HEK293 (cell line): ENCODE results near the gene NRP1.

ENCODE experiments used
- CTCF ChIA-PET: fragments of 350-600 bp; formaldehyde crosslinking; extraction: SDS; loops from one replicate; lab custom pipeline; 2021; ENCODE audit warnings: antibody characterized with exemption; lab: Yijun Ruan, JAX
- POLR2A ChIA-PET: fragments of 300-600 bp; formaldehyde crosslinking; extraction: SDS; loops from one replicate; lab custom pipeline; 2020; ENCODE audit warnings: antibody characterized with exemption, inconsistent platforms; lab: Yijun Ruan, JAX
- H3K27ac ChIP-seq: fragments of 200-500 bp; sonication (Bioruptor generic); 2 replicates; pipeline ENCODE4 v1.5.1; 2014; ENCODE audit warnings: low read depth, low read length, control low read depth, inconsistent platforms; ENCODE audit errors: extremely low read depth
- H3K36me3 ChIP-seq, 2 experiments: fragments of 200-500 bp in 1 of 2; sonication (Bioruptor generic) in 1 of 2; 1 replicate in 1 of 2; 2 replicates in 1 of 2; pipeline ENCODE4 v1.5.1; 2014 to 2017; ENCODE audit warnings: inconsistent platforms in 2 of 2, low read length in 2 of 2; ENCODE audit not compliant: control insufficient read depth in 2 of 2, insufficient read depth in 1 of 2
- H3K4me1 ChIP-seq: fragments of 200-500 bp; sonication (Bioruptor generic); 2 replicates; pipeline ENCODE4 v1.5.1; 2014; ENCODE audit warnings: mild to moderate bottlenecking, low read length, inconsistent platforms; ENCODE audit not compliant: control insufficient read depth, insufficient read depth
- H3K4me3 ChIP-seq: 2 replicates; pipeline ENCODE4 v1.5.1; 2011; ENCODE audit warnings: low read depth, mild to moderate bottlenecking, control low read depth, low read length, moderate library complexity
- H3K9me3 ChIP-seq: fragments of 200-500 bp; sonication (Bioruptor generic); 2 replicates; pipeline ENCODE4 v1.5.1; 2014; ENCODE audit warnings: low read depth, low read length, inconsistent platforms; ENCODE audit not compliant: control insufficient read depth, insufficient read depth
- KLF7 ChIP-seq: fragments of 450-650 bp; formaldehyde crosslinking; IDR thresholded peaks from 2 replicates; pipeline ENCODE4 v1.5.1; 2016; ENCODE audit warnings: missing biosample characterization, missing genetic modification characterization, borderline replicate concordance
- OSR2 ChIP-seq: fragments of 450-650 bp; formaldehyde crosslinking; IDR thresholded peaks from 2 replicates; pipeline ENCODE4 v1.5.1; 2016; ENCODE audit warnings: missing biosample characterization, missing genetic modification characterization
- ZBTB21 ChIP-seq: fragments of 450-650 bp; formaldehyde crosslinking; IDR thresholded peaks from 2 replicates; pipeline ENCODE4 v1.5.1; 2017; ENCODE audit warnings: missing biosample characterization, missing genetic modification characterization
- ZNF114 ChIP-seq: fragments of 450-650 bp; formaldehyde crosslinking; IDR thresholded peaks from 2 replicates; pipeline ENCODE4 v1.5.0; 2017; ENCODE audit warnings: missing biosample characterization, missing genetic modification characterization
- ZNF19 ChIP-seq: fragments of 450-650 bp; formaldehyde crosslinking; IDR thresholded peaks from 2 replicates; pipeline ENCODE4; 2016; ENCODE audit warnings: missing biosample characterization, missing genetic modification characterization, low read depth
- ZNF350 ChIP-seq: fragments of 450-650 bp; formaldehyde crosslinking; IDR thresholded peaks from 2 replicates; pipeline ENCODE4 v1.5.0; 2017; ENCODE audit warnings: missing biosample characterization, mild to moderate bottlenecking, missing genetic modification characterization
- ZNF423 ChIP-seq: fragments of 450-650 bp; formaldehyde crosslinking; IDR thresholded peaks from 2 replicates; pipeline ENCODE4 v1.5.1; 2016; ENCODE audit warnings: missing biosample characterization, missing genetic modification characterization
- ZNF501 ChIP-seq: fragments of 450-650 bp; formaldehyde crosslinking; IDR thresholded peaks from 2 replicates; pipeline ENCODE4 v1.5.1; 2016; ENCODE audit warnings: missing biosample characterization, missing genetic modification characterization
- ZNF596 ChIP-seq: fragments of 450-650 bp; IDR thresholded peaks from 2 replicates; pipeline ENCODE4 v1.5.0; 2018; ENCODE audit warnings: missing biosample characterization, mild to moderate bottlenecking, missing genetic modification characterization, moderate library complexity
- TF ChIP-seq, protein P1 (sequence below): fragments of 450-650 bp; formaldehyde crosslinking; IDR thresholded peaks from 2 replicates; pipeline ENCODE4 v1.5.1; 2017; ENCODE audit warnings: missing biosample characterization, missing genetic modification characterization
- TF ChIP-seq, protein P2 (sequence below): fragments of 450-650 bp; formaldehyde crosslinking; IDR thresholded peaks from 2 replicates; pipeline ENCODE4 v1.5.1; 2016; ENCODE audit warnings: missing biosample characterization, missing genetic modification characterization, low read depth
- TF ChIP-seq, protein P3 (sequence below): fragments of 450-650 bp; formaldehyde crosslinking; conservative IDR thresholded peaks from 2 replicates; pipeline ENCODE4 v1.5.1; 2016; ENCODE audit warnings: low read depth, missing biosample characterization, missing genetic modification characterization

NRP1 gene

DNA sequence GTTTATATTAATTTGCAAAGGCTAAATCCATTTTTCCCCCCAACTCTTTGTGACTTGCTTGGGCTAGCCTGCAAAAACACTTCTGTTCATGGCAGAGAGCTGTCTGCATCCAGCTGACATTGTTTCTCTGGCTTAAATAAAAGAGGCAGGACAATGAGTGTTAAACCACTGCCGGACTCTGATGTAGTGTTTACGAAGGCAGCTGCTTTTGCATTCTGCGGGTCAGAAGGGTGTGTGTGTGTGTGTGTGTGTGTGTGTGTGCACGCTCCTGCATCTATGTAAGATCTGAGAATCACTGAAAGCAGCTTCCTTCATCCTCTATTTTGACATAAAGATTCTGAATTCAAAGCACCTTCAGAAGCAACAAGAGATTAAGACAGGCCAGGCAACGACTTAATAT is 28.3 kb downstream of the NRP1 start:
- no peaks in the 10 kb centered on the region; a peak in 1 of 3 replicates for H3K36me3 ChIP-seq
- no peak overlapping the region for H3K27ac ChIP-seq
- POLR2A ChIA-PET: interaction anchor here (0.7 kb wide), 1 partner anchor 180 kb away, joined by 4 read pairs; no protein-coding TSS in a partner anchor
- CTCF ChIA-PET: interaction anchor here (0.6 to 1.0 kb wide), 3 partner anchors 13 to 712 kb away, joined by 3 to 4 read pairs (median 3); no protein-coding TSS in a partner anchor
- TF ChIP-seq ZNF423 (tag by site-specific recombination) (no peak), OSR2 (tag by site-specific recombination) (peak; percentile 62; the same call in 1 of the 2 replicates)
- TF ChIP-seq, protein P1, sequence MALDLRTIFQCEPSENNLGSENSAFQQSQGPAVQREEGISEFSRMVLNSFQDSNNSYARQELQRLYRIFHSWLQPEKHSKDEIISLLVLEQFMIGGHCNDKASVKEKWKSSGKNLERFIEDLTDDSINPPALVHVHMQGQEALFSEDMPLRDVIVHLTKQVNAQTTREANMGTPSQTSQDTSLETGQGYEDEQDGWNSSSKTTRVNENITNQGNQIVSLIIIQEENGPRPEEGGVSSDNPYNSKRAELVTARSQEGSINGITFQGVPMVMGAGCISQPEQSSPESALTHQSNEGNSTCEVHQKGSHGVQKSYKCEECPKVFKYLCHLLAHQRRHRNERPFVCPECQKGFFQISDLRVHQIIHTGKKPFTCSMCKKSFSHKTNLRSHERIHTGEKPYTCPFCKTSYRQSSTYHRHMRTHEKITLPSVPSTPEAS (tag by site-specific recombination): peak; percentile 42; the same call in 1 of the 2 replicates
- no peak overlapping the region for H3K4me3 ChIP-seq
- H3K9me3 ChIP-seq: no peaks in the 10 kb centered on the region; the same call in 1 of the 2 replicates
- H3K4me1 ChIP-seq: peaks cover 6% of the 10 kb centered on the region

DNA sequence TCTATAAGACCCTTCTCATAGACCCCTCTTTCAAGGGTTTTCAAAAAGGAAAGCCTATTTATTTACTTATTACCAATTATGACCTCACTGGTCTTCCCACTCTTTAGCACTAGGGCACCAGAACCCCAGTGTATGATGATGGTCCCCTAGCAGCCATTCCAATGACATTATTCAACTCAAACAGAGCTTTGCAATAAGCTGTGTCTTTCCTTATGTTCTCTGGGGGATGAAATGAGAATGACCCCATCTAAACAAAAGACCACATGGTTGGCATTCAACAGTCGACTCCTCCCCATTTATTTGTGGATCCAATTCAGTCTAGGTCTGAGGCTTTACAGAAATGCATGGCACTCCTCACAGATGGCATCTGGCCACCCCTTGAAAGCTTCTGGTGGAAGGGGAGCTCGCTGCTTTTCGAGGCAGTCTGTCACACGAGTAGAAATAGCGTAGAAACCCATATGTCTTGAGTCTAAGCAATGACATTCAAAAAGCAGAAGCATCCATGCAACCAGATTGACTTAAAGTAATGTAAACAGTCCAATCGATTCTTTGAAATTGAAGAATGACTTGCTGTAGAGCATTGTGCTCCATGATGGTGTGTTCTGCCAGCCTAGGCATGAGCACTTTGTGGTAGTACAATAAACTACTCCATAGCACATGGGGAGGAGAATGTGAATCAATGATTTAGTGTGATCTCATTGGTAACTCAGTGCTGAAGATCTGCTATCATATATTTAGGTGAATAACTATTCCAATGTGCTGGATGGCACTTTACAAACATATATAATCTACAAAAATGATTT is 29.8 kb downstream of the NRP1 start:
- ChIA-PET POLR2A (no interaction called here), CTCF (no interaction called here)
- TF ChIP-seq ZNF501 (tag by site-specific recombination) (no peak), ZNF19 (tag by site-specific recombination) (no peak), ZNF114 (tag by site-specific recombination) (no peak), ZNF596 (tag by site-specific recombination) (no peak), ZNF350 (no peak), KLF7 (tag by site-specific recombination) (no peak), ZBTB21 (tag by site-specific recombination) (no peak)
- TF ChIP-seq, protein P2, sequence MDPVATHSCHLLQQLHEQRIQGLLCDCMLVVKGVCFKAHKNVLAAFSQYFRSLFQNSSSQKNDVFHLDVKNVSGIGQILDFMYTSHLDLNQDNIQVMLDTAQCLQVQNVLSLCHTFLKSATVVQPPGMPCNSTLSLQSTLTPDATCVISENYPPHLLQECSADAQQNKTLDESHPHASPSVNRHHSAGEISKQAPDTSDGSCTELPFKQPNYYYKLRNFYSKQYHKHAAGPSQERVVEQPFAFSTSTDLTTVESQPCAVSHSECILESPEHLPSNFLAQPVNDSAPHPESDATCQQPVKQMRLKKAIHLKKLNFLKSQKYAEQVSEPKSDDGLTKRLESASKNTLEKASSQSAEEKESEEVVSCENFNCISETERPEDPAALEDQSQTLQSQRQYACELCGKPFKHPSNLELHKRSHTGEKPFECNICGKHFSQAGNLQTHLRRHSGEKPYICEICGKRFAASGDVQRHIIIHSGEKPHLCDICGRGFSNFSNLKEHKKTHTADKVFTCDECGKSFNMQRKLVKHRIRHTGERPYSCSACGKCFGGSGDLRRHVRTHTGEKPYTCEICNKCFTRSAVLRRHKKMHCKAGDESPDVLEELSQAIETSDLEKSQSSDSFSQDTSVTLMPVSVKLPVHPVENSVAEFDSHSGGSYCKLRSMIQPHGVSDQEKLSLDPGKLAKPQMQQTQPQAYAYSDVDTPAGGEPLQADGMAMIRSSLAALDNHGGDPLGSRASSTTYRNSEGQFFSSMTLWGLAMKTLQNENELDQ (tag by site-specific recombination): no peak
- TF ChIP-seq, protein P3, sequence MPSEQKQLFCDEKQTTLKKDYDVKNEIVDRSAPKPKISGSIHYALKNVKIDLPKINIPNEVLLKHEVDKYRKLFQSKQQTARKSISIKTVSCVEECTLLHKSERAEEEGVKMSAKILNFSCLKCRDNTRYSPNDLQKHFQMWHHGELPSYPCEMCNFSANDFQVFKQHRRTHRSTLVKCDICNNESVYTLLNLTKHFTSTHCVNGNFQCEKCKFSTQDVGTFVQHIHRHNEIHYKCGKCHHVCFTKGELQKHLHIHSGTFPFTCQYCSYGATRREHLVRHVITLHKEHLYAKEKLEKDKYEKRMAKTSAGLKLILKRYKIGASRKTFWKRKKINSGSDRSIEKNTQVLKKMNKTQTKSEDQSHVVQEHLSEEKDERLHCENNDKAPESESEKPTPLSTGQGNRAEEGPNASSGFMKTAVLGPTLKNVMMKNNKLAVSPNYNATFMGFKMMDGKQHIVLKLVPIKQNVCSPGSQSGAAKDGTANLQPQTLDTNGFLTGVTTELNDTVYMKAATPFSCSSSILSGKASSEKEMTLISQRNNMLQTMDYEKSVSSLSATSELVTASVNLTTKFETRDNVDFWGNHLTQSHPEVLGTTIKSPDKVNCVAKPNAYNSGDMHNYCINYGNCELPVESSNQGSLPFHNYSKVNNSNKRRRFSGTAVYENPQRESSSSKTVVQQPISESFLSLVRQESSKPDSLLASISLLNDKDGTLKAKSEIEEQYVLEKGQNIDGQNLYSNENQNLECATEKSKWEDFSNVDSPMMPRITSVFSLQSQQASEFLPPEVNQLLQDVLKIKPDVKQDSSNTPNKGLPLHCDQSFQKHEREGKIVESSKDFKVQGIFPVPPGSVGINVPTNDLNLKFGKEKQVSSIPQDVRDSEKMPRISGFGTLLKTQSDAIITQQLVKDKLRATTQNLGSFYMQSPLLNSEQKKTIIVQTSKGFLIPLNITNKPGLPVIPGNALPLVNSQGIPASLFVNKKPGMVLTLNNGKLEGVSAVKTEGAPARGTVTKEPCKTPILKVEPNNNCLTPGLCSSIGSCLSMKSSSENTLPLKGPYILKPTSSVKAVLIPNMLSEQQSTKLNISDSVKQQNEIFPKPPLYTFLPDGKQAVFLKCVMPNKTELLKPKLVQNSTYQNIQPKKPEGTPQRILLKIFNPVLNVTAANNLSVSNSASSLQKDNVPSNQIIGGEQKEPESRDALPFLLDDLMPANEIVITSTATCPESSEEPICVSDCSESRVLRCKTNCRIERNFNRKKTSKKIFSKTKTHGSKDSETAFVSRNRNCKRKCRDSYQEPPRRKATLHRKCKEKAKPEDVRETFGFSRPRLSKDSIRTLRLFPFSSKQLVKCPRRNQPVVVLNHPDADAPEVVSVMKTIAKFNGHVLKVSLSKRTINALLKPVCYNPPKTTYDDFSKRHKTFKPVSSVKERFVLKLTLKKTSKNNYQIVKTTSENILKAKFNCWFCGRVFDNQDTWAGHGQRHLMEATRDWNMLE (tag by site-specific recombination): no peak
- Histone ChIP-seq H3K36me3 (no peaks in the 10 kb centered on the region; a peak in 1 of 3 replicates), H3K9me3 (no peaks in the 10 kb centered on the region; the same call in 1 of the 2 replicates), H3K4me3 (no peak overlapping the region), H3K27ac (no peak overlapping the region), H3K4me1 (peaks cover 6% of the 10 kb centered on the region)
